K562 (cell line): ENCODE data around the gene INTS13.

Experiments
- CC2D1A ChIP-seq: fragments of 450-650 bp; IDR thresholded peaks from 2 replicates; pipeline ENCODE4 v1.6.1; 2017; ENCODE audit warnings: mild to moderate bottlenecking
- CCNT2 ChIP-seq: IDR thresholded peaks from 2 replicates; pipeline ENCODE4 v1.6.1; 2011; ENCODE audit warnings: borderline replicate concordance, low read depth, mild to moderate bottlenecking, moderate library complexity, mixed read lengths, low read length; ENCODE audit not compliant: insufficient read length; ENCODE audit errors: extremely low read depth
- ETV1 ChIP-seq: fragments of 450-650 bp; conservative IDR thresholded peaks from 2 replicates; pipeline ENCODE4 v1.6.1; 2016; ENCODE audit warnings: missing genetic modification characterization, control low read depth, low read depth, missing compliant biosample characterization
- HDAC1 ChIP-seq, 2 experiments: fragments of 450-650 bp; IDR thresholded peaks; 2 replicates each; pipeline ENCODE4 v1.6.1; 2016 to 2017; ENCODE audit warnings: inconsistent platforms in 1 of 2, mild to moderate bottlenecking in 1 of 2, moderate library complexity in 1 of 2
- NR0B1 ChIP-seq: fragments of 450-650 bp; IDR thresholded peaks from one replicate; pipeline ENCODE4 v1.6.1; 2018; ENCODE audit warnings: mild to moderate bottlenecking, moderate library complexity; ENCODE audit not compliant: partially characterized antibody
- SETDB1 ChIP-seq: IDR thresholded peaks from one replicate; pipeline ENCODE4 v1.6.1; 2012; ENCODE audit warnings: low read length, control low read depth, inconsistent platforms
- ZFX ChIP-seq: sonication (generic); formaldehyde crosslinking; IDR thresholded peaks from 2 replicates; pipeline ENCODE4 v1.8.0; 2022; ENCODE audit warnings: mild to moderate bottlenecking, missing genetic modification reagents, moderate library complexity
- ZNF668 ChIP-seq: fragments of 250-450 bp; sonication (Bioruptor Pico); IDR thresholded peaks from 2 replicates; pipeline ENCODE4 v1.8.0; 2022; ENCODE audit warnings: mild to moderate bottlenecking, inconsistent platforms

- TF ChIP-seq HDAC1 (IDR thresholded peaks at IDR 0.05) (no peak), ZFX (CRISPR knock-in tag) (no peak), NR0B1 (no peak), SETDB1 (no peak), ETV1 (tag) (no peak), CC2D1A (no peak), ZNF668 (CRISPR knock-in tag) (no peak), CCNT2 (no peak)
Observed at GRCh38 chr12:26978801-26979200, 41.0 kb upstream of the INTS13 start.
